ENCODE results near the gene CRLF1. TPM values are rescaled to one million over a fixed set of nuclear protein-coding genes. Genes with fewer than 3 reads are reported as not detected.
"Not testable (repeated sequence)": the region's sequence is repeated elsewhere in the genome, so short reads cannot be mapped to it uniquely, and the experiment has no call there.

CRLF1 gene
- polyA plus RNA-seq, 4 donors: 3.0 to 7.5 (median 4.1) TPM

DNA sequence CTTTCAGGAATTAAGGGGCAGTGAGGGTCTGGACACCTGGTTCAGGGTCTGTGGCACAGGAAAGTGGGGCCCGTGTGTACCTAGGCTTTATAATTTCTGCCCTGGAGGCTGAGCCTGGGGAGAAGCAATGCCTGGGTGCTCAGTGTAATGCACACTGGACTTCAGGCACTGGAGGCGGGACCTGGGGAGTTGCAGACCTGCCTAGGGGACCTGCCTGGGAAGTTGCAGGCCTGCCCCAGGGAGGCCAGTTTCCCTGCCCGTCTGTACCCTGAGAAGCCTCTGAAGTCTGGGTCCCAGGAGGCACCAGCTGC is 3.6 kb upstream of the CRLF1 start:
- DNase-seq (ENCODE audit: low read depth in 4 of 4, low spot score in 3 of 4): no peak

DNA sequence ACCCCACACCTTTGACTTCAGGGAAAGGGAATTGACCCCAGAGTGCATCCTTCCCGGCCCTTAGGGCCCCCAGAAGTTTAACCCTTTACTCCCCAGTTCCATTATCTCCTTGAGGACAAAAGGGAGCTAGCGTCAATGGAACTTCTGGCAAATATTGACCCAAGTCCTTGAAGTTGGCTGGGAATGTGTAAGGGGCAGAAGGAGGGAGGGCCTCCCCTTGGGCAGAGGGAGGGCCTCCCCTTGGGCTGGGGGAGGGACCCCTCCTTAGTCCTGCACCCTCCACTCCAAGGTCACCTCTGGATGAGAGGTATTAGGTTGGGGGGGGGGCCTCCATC is 3.1 kb upstream of the CRLF1 start:
- DNase-seq (ENCODE audit: low read depth in 4 of 4, low spot score in 3 of 4): no peak

DNA sequence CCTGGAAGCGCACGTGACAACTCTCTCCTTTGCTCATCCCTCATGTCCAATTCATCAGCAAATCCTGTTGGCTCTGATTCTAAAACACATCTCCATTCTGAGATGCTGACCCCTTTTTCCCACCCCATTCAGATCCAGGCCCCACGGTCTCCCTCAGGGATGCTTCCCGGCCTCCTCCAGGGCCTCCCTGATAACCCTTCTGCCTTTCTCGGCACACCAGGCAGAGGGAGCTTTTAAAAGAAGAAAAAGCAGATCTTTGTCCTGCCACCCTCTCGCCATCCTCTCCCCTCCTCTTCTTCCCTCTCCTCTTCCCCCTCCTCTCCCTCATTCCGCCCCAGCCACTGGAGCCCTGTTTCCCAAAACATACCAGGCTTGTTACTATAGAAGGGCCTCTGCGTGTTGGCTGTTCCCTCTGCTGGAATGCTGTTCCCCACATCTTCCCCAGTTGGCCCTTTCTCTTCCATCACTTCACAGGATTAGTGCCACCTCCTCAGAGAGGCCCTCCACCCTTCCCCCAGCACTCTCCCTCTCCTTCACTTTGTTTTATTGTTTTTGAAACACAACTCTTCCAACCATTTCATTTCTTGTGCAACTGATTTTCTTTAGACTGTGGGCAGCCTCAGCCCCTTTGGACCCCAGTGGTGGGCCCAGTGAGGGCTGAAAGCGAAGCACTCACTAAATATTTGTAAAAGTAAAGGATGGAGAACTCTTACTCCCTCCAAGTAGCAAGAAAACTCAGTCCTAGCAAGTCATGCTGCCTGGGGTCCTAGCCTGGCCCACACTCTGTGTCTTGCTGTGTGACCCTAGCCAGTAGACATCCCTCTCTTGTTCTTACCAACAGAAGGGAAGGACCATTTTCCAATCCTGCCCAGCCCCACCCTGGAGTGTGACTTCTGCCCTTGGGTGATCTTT is 2.5 kb upstream of the CRLF1 start:
- DNase-seq (ENCODE audit: low read depth in 4 of 4, low spot score in 3 of 4): no peak

DNA sequence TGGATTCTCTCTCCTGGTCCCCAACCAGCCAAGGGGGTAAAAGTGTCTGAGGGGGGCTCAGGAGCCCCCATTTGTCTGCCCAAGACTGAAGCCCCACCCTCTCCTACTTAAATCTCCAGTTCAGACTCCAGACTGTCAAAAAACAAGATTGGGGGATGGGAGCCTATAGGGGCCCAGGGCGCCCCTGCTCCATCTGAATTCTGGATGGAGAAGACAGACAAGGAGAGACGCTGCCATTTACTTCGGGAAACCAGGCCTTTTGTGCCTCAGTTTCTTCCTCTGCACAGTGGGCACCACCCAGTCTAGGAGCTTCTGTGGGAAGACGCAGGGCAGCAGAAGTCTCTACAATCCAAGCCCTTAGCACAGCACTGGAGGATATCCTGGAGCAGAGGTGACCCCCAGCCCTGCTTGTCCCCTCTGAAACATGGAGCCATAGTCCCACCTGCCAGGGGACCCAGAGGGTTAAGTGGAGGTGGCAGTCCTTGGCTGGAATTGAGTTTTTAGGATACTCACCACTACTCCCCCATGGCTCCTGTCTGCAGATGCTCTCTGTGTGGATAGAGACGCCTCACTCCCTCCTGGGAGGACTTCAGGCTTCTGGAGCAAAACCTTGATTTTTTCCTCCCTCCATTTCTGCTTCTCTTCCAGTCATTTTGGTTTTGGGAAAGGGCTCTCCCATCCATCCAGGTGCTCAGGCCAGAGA is 1.7 kb upstream of the CRLF1 start:
- DNase-seq (ENCODE audit: low read depth in 4 of 4, low spot score in 3 of 4): no peak

DNA sequence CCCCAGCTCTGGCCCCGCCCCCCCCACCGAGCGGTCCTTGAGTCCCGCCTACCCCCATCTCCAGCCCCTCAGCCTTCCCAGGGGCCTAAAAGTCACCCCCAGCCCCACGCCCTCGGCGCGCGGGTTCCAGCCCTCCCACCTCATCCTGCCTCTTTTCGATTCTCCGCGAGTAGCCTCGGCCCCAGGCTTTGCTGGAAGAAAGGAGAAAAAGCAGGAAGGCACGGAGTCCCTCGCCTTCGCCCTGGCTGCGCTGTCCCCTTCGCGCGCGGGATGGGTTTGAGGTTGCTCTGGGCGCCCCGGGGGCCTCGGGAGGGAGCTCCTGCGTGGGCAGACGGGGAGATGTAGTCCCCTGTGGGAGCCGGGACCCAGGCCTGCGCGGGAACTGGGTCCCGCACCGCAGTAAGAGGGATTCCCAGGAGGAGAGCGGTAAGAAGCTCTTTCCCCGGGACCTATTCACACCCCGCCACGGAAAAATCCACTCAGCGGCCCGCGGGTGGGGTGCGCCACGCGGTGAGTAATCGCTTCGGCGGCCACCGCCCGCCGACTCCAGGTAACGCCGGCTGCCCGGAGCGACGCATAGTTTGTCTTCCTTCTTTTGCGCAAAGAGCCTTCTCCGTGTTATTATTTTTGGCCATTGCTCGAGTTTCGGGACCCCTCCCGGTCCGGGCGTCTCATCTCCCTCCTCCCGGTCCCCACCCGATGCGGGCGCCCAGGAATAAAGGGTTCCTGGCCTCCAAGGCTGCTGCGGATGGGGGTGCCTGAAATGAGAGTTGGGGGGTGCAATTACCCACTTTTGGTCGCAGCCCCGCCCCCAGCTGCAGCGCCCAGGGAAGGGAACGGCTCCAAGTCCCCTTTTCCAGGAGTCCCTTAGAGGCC is 865 bp upstream of the CRLF1 start:
- DNase-seq (ENCODE audit: low read depth in 4 of 4, low spot score in 3 of 4): no peak

DNA sequence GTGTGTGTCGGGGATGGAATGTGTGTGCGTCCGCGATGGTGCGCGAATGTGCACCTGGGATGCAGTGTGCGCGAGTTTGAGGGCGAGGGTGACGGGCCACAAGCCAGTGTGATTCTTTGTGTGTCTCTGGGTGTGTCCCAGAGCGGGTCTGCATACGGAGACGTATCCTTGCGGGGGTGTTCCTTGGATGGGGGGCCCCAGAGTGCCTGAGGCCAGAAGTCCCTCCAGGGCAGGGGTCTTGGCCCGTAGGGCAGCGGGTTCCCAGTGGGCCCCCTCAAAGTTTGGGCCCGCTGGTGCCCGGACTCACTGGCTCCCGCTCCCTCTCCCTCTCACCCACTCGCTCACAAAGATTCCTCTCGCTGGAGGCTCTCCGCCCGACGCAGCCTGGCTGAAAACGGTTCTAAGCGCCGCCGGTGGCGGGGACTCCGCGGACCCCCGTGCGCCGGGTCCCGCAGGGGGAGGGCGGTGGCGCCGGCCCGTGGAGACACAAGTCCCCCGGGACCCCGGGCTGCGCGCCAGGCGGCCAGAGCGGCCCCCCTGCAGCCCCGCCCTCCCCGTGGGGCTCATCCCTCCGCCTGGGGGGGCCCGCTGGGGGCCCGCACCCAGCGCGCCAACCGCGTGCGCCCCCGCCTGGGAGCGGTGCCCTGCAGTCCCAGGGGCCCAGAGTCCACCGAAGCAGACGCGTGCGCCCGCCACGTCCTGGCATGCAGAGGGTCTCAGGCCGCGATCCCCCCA is 886 bp downstream of the CRLF1 start:
- no peak for DNase-seq (ENCODE audit: low read depth in 4 of 4, low spot score in 3 of 4)

DNA sequence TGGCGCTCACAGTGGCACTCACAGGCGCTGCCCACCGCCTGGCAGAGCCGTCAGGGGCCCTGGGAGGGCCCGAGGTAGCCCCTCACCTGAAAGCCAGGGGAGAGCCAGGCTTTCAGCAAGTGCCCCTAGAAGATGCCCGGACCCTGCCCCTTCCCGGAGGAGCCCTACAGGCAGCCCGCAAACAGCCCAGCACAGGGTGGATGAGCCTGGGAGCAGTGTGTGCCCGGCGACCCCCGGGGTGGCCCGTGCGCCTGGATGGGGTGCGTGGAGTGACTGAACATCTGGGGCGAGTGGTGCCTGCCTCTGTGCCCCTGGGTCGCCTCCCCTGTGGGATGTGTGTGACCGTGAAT is 1.4 kb downstream of the CRLF1 start:
- DNase-seq (ENCODE audit: low read depth in 4 of 4, low spot score in 3 of 4): no peak

DNA sequence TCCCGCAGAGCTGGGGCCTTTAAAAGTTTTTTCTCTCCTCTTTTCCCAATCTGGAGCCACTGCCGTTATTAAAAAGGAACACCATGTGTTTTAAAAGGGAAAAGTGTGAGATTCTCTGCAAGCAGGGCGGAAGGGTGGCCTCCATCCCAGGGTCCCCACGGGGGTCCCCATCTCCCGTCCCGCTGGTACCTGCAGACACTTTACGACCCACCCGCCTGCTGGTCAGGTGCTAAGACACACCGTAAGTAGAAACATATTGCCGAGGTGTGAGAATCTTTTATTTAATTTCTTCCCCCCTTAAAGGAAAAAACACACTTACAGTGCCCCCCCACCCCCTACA is 1.8 kb downstream of the CRLF1 start:
- DNase-seq (ENCODE audit: low read depth in 4 of 4, low spot score in 3 of 4): no peak

DNA sequence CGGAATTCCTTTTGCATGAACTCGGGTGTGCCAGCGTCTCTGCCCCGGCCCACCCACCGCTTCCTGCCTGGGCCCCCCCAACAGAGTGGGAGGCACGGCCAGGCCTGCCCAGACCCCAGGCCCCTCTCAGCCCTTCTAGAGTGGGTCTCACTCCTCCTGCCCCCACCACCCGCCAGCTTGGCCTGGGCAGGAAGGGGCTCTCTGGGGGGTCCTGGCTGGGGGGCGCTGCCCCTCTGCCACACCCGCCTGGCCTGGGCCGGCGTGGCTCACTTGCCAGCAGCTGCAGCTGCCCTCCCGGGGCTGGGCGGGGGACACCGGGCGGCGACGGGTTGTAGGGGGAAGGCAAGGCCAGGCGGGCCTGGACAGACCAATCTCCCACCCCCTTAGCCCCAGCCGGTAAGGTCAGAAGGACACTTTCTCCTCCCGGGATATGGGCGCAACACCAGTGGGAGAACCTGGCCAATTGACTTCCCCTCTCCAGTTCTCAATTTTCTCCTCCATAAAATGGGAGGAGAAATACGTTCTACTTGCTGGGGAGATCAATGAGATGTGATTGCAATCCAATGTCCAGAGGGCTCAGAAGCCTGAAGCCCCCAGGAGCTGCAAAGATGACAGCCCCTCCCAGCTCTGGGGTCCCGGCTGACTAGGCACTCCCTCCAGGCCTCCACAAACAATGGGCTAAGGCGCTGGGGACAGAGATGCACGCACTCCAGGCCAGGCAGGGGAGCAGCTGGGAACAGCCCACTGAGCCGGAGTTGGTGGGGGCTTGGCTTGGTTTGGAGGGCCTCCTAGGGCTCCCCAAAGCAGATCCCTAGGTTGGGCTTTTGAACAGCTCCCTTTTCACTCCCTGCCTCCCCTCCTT is 2.4 kb downstream of the CRLF1 start:
- no peak for DNase-seq (ENCODE audit: low read depth in 4 of 4, low spot score in 3 of 4)

DNA sequence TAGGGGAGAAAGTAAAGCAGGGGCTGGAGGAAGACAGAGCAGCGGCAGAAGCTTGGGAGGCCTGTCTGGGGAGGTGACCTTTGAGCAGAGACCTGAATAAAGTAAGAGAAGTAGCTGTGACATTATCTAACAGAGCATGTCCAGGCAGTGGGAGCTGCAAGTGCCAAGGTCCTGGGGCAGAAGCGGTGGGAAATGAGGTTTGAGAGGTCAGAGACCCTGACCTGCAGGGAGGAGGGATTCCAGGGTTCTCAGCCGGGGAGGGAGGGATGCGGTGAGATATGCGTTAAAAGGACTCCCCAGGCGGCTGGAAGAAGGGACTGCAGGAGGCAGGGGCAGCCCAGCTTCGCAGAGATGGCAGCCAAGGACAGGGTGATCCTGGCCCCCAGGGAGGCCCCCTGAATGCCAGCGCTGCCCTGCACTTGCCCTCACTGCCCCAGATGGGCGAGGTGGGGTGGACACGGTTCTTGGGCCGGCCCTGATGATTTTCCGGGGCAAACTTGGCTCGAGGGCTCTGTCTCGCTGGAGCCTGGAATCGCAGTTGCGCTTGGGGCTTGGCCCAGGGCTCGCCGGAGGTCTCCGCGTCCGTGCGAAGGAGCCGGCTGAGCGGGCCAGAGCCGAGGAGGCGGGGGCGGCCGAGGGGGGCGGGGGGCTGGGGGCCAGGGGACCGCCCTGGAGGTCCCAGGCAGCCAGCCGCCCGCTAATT is 3.2 kb downstream of the CRLF1 start:
- no peak for DNase-seq (ENCODE audit: low read depth in 4 of 4, low spot score in 3 of 4)

DNA sequence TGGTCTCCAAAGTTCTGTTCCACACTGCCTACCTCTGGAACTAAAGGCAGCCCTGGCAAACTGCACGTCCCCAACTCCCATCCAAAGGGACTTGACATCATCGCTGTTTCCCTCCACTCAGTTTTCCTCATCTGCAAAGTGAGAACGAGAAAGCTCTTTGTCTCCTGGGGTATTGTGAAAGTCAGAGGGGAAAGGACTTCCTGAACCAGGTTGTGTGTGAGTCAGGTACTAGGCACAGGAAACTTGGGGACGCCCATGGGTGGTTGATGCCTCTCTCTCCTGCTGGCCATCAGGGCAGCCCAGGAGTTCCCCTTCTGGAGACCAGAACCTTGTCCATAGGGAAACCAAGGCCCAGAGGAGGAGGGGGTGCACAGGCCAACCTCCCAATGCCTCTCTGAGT is 4.7 kb downstream of the CRLF1 start:
- DNase-seq (ENCODE audit: low read depth in 4 of 4, low spot score in 3 of 4): no peak

DNA sequence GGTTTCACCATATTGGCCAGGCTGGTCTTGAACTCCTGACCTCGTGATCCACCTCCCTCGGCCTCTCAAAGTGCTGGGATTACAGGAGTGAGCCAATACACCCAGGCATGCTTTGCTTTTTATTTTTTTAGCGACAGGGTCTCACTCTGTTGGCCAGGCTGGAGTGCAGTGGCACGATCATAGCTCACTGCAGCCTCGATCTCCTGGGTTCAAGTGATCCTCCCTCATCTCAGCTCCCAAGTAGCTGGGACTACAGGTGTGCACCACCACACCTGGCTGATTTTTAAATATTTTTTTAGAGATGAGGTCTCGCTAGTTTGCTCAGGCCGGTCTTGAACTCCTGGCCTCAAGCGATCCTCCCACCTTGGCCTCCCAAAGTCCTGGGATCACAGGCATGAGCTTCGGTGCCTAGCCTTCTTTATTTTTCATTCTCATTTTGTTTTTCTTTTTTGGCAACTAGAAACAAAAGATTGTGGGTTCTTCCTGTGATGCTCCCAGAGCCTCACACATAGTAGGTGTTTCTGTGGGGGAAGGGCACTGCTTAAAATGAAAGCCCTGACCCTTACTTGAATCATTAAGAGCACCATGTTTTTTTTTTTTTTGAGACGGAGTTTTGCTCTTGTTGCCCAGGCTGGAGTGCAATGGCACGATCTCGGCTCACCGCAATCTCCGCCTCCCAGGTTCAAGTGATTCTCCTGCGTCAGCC is 5.8 kb downstream of the CRLF1 start:
- DNase-seq (ENCODE audit: low read depth in 4 of 4, low spot score in 3 of 4): not testable (repeated sequence)

DNA sequence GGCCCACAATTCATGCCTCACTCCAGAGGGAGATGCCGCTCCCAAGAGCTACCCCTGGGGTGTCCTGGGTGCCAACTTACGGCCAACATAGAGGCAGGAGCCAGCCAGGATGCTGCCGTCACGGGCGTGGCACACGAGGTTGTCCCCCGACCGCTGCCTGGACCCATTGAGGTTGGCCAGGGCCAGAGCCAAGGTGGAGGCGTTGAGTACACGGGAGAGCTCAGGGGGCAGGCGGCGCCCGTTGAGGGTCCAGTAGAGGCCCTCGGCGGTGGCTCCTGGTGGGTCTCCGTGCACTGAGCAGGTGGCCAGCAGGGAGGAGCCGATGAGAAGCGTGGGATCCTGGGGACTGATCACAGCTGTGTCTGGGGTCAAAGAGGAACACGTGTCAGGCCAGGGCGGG is 7.1 kb downstream of the CRLF1 start:
- DNase-seq (ENCODE audit: low read depth in 4 of 4, low spot score in 3 of 4): no peak

DNA sequence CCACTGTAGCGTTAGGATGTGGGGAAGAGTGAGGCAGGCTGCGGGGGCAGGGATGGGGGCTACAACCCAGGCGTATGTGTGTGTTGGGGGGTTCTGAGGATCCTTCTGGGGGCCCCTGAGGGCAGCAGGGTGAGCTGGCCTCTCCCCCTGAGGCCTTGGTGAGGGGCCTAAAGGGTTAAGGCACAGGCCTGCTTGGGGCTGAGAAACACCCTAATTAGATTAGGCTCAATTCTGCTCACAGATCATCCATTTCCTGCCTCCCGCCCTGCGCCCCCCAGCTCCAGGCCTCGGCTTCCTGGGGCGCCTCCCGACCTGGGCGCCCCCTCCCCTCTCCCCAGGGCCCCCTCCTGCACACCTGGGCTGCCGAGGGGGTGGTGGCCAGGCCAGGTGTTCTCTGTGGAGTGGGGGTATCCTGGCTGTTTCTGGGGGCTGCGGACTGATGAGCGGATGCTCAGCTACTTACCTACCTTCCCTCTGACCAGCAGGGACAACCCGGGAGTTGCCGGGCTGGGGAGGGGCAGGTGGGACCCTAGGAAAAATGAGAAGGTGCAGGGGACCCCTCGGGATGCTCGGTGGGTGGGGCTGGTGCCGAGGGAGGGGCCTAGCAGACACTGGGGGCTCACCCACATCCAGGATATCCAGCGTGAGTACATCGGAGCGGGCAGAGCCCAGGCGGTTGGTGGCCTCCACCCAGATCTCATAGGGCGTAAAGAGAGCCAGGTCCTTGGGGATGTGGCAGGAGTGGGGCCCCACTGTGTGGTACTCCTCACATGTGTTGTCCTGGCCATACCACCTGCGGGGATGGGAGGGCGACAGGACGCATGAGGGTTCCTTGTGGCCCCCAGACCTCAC is 8.6 kb downstream of the CRLF1 start:
- no peak for DNase-seq (ENCODE audit: low read depth in 4 of 4, low spot score in 3 of 4)

DNA sequence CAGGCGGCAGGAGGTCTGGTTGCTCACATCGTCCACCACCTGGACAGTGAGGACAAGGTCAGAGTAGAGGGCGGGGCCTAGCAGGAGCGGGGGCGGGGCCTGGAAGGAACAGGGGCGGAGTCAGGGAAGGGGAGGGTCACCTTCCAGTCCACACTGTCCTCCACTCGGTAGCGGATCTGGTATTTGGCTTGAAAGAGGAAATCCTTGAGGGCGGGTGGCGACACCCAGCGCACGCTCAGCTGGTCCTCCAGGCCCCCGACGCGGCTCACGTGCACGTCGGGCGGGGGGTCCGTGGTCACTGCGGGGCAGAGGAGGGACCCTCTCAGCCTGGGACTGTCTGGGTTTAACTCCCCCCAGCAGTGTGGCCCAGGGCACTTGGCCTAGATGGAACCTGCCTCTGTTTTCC is 9.8 kb downstream of the CRLF1 start:
- no peak for DNase-seq (ENCODE audit: low read depth in 4 of 4, low spot score in 3 of 4)

DNA sequence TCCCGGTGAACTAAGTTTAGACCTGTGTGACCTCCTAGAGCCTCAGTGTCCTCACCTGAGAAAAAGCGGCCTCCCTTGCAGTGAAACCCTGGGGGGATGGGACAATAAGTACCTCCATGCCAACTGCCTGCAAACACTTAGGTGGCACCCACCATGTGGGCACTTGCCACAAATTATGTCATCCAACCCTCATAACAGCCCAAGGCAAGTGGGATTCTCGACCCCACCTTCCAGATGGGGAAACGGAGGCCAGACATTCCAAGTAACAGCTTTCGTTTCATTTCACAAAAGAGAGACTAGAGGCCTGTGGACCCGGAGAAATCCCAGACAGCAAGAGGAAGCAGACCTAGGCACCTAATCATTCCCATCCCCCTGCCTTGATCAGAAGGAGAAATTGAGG is 11.1 kb downstream of the CRLF1 start:
- no peak for DNase-seq (ENCODE audit: low read depth in 4 of 4, low spot score in 3 of 4)

DNA sequence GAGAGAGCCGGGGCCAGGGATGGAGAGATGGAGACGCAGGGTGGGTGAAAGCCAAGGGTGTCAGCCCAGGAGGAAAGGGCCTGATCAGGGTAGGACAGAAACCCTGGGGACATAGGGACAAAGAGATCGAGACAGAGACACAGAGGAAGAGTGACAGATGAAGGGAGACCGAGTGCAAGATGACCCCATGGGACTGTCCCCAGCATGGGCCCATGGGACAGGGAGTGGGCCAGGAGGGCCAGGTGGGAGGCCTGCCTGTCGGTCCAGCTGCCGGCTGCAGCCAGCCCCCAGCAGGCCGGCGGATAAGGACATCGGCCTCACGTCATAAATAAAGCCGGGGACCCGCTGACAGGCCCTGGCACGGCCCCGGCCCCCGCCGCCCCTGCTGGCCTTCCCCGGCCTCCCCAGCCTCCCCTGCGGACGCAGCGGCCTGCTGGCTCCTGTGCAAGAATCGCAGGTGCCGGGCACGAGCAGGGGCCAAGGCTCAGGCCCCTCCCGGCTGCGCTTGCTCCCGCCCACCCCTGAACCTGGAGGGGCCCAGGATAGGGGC is 11.7 kb downstream of the CRLF1 start:
- DNase-seq (ENCODE audit: low read depth in 4 of 4, low spot score in 3 of 4): no peak
